Activated CD8-positive, alpha-beta T cell treated with anti-CD3 and anti-CD28 coated beads, Interleukin-2, amount 10 ng/mL, durations not matched to agents 7 days and 5 days (primary cell): ENCODE measurements around the gene ERC1. TPM values are rescaled to one million over a fixed set of nuclear protein-coding genes. Genes with fewer than 3 reads are reported as not detected.

Source experiments
- ATAC-seq: fragments of 150-1000 bp; cut with Tn5 transposase; one replicate; pipeline ENCODE4 v1.10.0; 2021; ENCODE audit warnings: moderate library complexity
- CTCF ChIA-PET: fragments of 350-600 bp; sonication (Branson Sonifier 250); formaldehyde crosslinking; loops from one replicate; lab custom pipeline; 2021; ENCODE audit warnings: antibody characterized with exemption; lab: Charles Lee
- POLR2A ChIA-PET: fragments of 350-600 bp; sonication (Branson Sonifier 250); formaldehyde crosslinking; loops from one replicate; lab custom pipeline; 2021; ENCODE audit warnings: antibody characterized with exemption; lab: Charles Lee
- DNase-seq: peaks from one replicate; pipeline ENCODE4 v3.0.0-alpha.2; 2020
- H3K27ac Mint-ChIP-seq: one replicate; pipeline ENCODE4 v1.8.0; 2021; ENCODE audit warnings: mild to moderate bottlenecking, mixed read lengths
- H3K27me3 Mint-ChIP-seq: one replicate; pipeline ENCODE4 v1.8.0; 2021; ENCODE audit warnings: low read depth, mixed read lengths
- H3K36me3 Mint-ChIP-seq: one replicate; pipeline ENCODE4 v1.8.0; 2021; ENCODE audit warnings: low read depth, mixed read lengths
- H3K4me1 Mint-ChIP-seq: one replicate; pipeline ENCODE4 v1.8.0; 2021; ENCODE audit warnings: low read depth, mixed read lengths
- H3K4me3 Mint-ChIP-seq: one replicate; pipeline ENCODE4 v1.8.0; 2021; ENCODE audit warnings: mild to moderate bottlenecking, mixed read lengths
- H3K9me3 Mint-ChIP-seq: one replicate; pipeline ENCODE4 v1.8.0; 2022; ENCODE audit warnings: mixed read lengths; ENCODE audit not compliant: insufficient read depth
- total RNA-seq, 2 experiments: library from RNA; stranded (reverse); gene quantifications; one replicate each; pipeline ENCODE4 v1.2.3, GENCODE V29; 2021

The ERC1 gene
- total RNA-seq, 2 experiments from 2014 or later = 25.2 to 32.9 TPM

DNA sequence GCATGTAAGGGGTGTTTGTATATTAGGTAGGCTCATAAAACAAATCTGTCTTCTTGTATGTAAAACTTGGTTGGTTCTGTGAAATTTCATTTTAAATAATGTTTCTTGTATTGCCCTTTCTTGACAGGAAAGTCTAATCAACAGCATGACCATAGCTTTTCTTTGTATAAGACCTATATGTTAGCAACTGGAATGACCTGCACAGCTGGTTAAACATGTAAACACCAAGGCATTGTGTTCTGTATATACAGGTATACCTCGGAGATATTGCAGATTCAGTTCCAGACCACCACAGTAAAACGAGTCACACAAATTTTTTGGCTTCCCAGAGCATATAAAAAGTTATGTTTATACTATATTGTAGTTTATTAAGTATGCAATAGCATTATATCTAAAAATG is 183.6 kb downstream of the ERC1 start:
- H3K9me3 Mint-ChIP-seq = no peaks in the 10 kb centered on the region
- no peak for DNase-seq
- no peaks in the 10 kb centered on the region for H3K4me1 Mint-ChIP-seq
- ChIA-PET CTCF (no interaction called here), POLR2A (no interaction called here)
- H3K27ac Mint-ChIP-seq = no peak overlapping the region
- peaks cover 5% of the 10 kb centered on the region for H3K36me3 Mint-ChIP-seq
- H3K27me3 Mint-ChIP-seq = no peaks in the 10 kb centered on the region
- H3K4me3 Mint-ChIP-seq = no peak overlapping the region
- no peak for ATAC-seq

DNA sequence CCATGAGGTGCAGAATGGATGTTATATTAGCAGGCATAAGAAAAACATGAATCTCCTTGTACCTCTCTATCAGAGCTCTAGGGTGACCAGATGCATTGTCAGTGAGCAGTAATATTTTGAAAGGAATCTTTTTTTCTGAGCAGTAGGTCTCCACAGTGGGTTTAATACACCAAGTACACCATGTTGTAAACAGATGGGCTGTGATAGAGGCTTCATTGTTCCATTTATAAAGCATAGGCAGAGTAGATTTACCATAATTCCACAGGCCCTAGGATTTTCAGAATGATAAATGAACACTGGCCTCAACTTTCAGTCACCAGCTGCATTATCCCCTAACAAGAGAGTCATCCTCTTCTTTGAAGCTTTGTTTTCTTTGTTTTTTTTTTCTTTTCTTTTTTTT is 185.2 kb downstream of the ERC1 start:
- H3K9me3 Mint-ChIP-seq = no peaks in the 10 kb centered on the region
- H3K4me1 Mint-ChIP-seq = no peaks in the 10 kb centered on the region
- POLR2A ChIA-PET = interaction anchor here (0.5 kb wide), 1 partner anchor 10 kb away, joined by 3 read pairs; no protein-coding TSS in a partner anchor

DNA sequence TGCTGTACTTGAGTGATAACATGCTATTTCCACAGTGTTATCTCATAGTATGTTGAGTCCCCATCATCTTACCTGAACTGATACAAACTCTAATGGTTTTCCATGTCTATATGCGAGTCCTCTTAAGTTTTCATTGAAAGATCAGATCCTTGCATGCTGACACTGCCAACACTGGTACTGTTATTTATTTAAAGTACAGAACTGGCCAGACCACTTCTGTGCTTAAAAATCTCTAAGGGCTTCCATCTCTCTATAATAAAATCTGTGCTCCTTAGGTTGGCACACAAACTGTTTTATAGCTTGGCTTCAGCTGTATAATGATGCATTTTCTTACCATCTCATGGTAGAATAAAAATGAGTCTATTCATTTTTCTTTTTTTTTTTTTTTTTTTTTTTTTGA is 188.1 kb downstream of the ERC1 start:
- no peak for DNase-seq
- Mint-ChIP-seq H3K4me3 (no peak overlapping the region), H3K27ac (no peak overlapping the region), H3K36me3 (peaks cover 5% of the 10 kb centered on the region), H3K9me3 (no peaks in the 10 kb centered on the region), H3K27me3 (no peaks in the 10 kb centered on the region), H3K4me1 (no peaks in the 10 kb centered on the region)
- no peak for ATAC-seq
- ChIA-PET CTCF (interaction anchor here (3.5 kb wide), 1 partner anchor 61 kb away, joined by 9 read pairs; no protein-coding TSS in a partner anchor), POLR2A (no interaction called here)

More for the DNA sequence above, 185.2 kb downstream of the ERC1 start:
- no peak for DNase-seq
- CTCF ChIA-PET = interaction anchor here (1.3 kb wide), 1 partner anchor 58 kb away, joined by 6 read pairs; no protein-coding TSS in a partner anchor
- ATAC-seq = no peak
- no peak overlapping the region for H3K27ac Mint-ChIP-seq
- peaks cover 5% of the 10 kb centered on the region for H3K36me3 Mint-ChIP-seq
- H3K4me3 Mint-ChIP-seq = no peak overlapping the region
- no peaks in the 10 kb centered on the region for H3K27me3 Mint-ChIP-seq

DNA sequence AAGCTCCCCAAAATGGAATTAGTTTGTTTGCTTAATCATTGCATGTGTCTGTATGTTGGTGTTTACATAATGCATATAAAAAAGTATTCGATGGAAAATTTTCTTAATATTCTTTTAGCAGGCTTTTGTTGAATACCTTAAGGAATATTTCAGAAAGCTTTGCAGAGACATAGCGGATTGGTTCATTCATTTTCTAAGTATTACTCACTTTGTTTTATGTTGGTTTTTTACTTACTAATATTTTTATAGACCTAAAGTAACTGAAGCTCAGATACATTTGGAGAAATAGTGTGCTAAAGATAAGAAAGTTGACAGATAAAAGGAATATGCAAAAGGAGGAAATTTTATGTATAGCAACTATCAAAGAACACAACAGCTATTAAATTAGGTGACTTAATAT is 191.0 kb downstream of the ERC1 start:
- H3K4me3 Mint-ChIP-seq = no peak overlapping the region
- ATAC-seq = no peak
- no peaks in the 10 kb centered on the region for H3K9me3 Mint-ChIP-seq
- no peaks in the 10 kb centered on the region for H3K4me1 Mint-ChIP-seq
- ChIA-PET POLR2A (interaction anchor here (0.7 kb wide), 1 partner anchor 307 kb away, joined by 6 read pairs; no protein-coding TSS in a partner anchor), CTCF (interaction anchor here (0.6 to 1.5 kb wide), 4 partner anchors 32 to 733 kb away, joined by 3 to 5 read pairs (median 4); no protein-coding TSS in a partner anchor)
- DNase-seq = no peak
- no peaks in the 10 kb centered on the region for H3K27me3 Mint-ChIP-seq
- no peaks in the 10 kb centered on the region for H3K36me3 Mint-ChIP-seq
- no peak overlapping the region for H3K27ac Mint-ChIP-seq

DNA sequence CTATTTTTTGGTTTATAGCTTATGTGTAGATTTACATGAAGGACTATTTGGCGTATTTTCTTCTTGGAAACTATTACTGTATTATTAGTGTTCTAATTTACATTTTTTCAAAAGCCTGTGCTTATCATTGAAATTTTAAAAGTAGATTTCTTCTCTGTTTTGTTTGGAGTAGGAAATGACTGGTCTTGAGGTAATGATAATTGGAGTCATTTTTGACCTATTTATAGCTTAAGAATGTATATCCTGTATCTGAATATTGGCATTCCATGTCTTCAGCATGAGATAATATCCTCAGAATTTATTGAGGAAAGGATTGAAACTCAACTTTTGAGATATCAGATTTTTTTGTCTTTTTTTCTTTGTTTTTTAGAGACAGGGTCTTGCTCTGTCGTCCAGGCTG is 193.4 kb downstream of the ERC1 start:
- no peak overlapping the region for H3K27ac Mint-ChIP-seq
- no peak overlapping the region for H3K4me3 Mint-ChIP-seq
- POLR2A ChIA-PET = no interaction called here
- no peaks in the 10 kb centered on the region for H3K4me1 Mint-ChIP-seq
- no peak for ATAC-seq
- DNase-seq = no peak
- H3K36me3 Mint-ChIP-seq = no peaks in the 10 kb centered on the region
- CTCF ChIA-PET = interaction anchor here (1.5 kb wide), 1 partner anchor 66 kb away, joined by 6 read pairs; no protein-coding TSS in a partner anchor
- H3K27me3 Mint-ChIP-seq = no peaks in the 10 kb centered on the region
- no peaks in the 10 kb centered on the region for H3K9me3 Mint-ChIP-seq

DNA sequence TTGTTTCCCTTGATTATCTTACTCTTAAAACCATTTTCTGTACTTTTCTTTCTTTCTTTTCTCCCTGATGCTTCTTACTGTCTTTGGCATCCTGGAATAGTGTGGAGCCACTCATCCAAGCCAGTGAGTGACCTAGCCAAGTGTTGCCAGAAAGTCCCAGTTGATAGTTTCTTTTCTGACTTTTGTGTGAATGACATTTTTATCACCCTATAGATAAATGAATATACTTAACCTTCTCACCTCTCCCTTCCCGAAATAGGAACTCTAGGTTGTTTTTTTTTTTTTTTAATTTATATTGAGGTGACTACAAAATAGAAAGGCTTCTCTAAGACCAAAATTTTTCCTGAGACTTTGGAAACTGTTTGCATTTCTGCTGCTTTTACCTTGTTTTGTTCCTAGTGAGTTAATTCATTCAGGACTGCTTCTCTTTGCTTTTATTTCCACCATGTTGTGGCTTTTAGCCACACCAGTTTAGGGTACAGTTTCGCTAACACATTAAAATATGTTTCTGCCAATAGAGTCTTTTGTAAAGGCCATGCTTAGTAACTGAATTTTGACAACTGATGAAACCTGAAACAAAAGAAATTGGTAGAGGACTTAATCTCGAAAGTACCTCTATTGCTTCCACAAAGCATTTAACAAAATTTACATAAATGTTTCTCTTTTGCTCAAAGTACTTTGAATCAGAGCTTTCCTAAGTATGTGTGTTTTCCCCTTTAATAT is 194.6 kb downstream of the ERC1 start:
- Mint-ChIP-seq H3K4me3 (no peak overlapping the region), H3K36me3 (no peaks in the 10 kb centered on the region), H3K4me1 (no peaks in the 10 kb centered on the region), H3K27ac (no peak overlapping the region), H3K27me3 (no peaks in the 10 kb centered on the region), H3K9me3 (no peaks in the 10 kb centered on the region)
- no peak for ATAC-seq
- no peak for DNase-seq
- ChIA-PET CTCF (no interaction called here), POLR2A (no interaction called here)

DNA sequence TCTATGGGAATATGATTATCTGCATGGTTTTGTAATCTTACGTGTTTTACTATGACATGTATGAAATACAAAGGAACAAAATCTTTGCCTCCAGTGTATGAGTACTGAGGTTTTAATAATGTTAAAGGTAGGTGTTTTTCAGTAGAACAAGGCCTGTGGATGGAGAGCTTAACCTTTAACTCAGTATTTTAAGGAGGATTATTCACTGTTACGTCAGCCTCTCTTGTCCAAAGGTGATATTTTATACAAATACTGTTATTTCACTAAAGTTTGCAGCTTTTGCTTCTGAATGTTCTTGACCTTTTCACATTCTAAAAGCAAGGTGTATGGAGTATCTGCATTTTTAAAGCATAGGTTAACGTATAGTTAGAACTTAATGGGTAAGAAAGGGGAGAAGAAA is 195.3 kb downstream of the ERC1 start:
- Mint-ChIP-seq H3K27ac (no peak overlapping the region), H3K4me3 (no peak overlapping the region), H3K9me3 (no peaks in the 10 kb centered on the region), H3K27me3 (no peaks in the 10 kb centered on the region), H3K4me1 (no peaks in the 10 kb centered on the region), H3K36me3 (no peaks in the 10 kb centered on the region)
- ATAC-seq = no peak
- CTCF ChIA-PET = no interaction called here
- no peak for DNase-seq
- POLR2A ChIA-PET = no interaction called here

DNA sequence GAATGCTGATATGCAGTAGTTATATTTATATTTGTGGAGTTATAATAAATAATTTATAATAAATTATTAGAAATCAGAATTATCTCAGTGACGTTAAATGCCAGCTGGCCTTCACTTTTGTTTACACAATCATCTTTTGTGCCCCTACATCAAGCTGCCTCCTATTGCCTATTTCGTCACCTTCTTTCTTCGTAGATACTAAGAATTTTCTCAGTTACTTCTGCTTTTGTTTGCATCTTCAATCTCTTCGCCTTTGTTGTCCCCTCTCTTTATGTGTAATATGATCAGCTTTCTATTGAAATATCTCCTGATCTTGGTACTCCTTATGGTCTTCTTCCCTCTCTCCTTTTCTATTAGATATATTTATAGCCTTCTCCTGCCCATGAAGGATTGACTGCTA is 197.0 kb downstream of the ERC1 start:
- no peak overlapping the region for H3K4me3 Mint-ChIP-seq
- H3K27ac Mint-ChIP-seq = no peak overlapping the region
- H3K36me3 Mint-ChIP-seq = peaks cover 4% of the 10 kb centered on the region
- H3K27me3 Mint-ChIP-seq = no peaks in the 10 kb centered on the region
- POLR2A ChIA-PET = no interaction called here
- DNase-seq (no peak), ATAC-seq (no peak)
- H3K4me1 Mint-ChIP-seq = no peaks in the 10 kb centered on the region
- CTCF ChIA-PET = interaction anchor here (0.6 to 1.1 kb wide), 2 partner anchors 95 to 395 kb away, joined by 3 read pairs; no protein-coding TSS in a partner anchor
- H3K9me3 Mint-ChIP-seq = no peaks in the 10 kb centered on the region

DNA sequence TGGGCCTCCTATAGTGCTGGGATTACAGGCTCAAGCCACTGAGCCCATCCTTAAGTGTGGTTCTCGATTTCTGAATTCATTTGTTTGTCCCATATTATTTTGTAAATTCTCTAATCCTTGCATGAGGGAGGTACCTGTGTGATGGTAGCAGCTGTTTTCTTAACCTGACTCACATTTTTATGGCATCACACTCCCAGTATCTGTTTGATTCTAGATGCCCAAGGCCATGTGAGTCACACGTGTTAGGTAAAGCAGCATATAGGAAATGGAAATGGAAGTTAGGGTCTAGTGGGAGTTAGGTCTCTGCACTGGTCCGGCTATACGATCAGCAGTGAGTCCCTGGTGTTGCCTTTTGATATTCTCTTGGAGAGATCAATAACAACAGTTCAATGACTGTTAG is 198.1 kb downstream of the ERC1 start:
- H3K9me3 Mint-ChIP-seq = no peaks in the 10 kb centered on the region
- DNase-seq (no peak), ATAC-seq (no peak)
- no peak overlapping the region for H3K27ac Mint-ChIP-seq
- H3K27me3 Mint-ChIP-seq = no peaks in the 10 kb centered on the region
- no peak overlapping the region for H3K4me3 Mint-ChIP-seq
- POLR2A ChIA-PET = interaction anchor here (0.5 kb wide), 1 partner anchor 28 kb away, joined by 3 read pairs; no protein-coding TSS in a partner anchor
- H3K36me3 Mint-ChIP-seq = peaks cover 4% of the 10 kb centered on the region
- CTCF ChIA-PET = interaction anchor here (1.1 to 1.3 kb wide), 2 partner anchors 11 to 394 kb away, joined by 3 to 4 read pairs; no protein-coding TSS in a partner anchor
- no peaks in the 10 kb centered on the region for H3K4me1 Mint-ChIP-seq

DNA sequence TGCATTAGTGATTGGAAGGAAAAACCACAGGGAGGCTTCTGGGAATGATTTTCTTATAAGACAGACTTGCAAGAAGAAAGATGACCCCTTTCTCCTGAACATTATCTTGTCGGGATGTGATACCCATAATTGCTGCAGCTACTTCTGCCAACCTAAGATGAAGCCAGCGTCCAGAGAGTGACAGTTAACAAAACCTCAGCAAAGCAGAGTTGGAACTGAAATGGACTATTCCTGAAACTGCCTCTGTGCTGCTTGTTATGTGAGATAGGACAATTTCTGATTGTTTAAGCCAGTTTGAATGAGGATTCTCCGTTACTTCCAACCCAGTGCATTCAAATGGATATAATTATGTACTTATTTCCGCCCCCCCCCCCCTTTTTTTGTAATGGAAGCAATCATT is 204.5 kb downstream of the ERC1 start:
- CTCF ChIA-PET = no interaction called here
- Mint-ChIP-seq H3K27ac (no peak overlapping the region), H3K4me1 (no peaks in the 10 kb centered on the region), H3K36me3 (peaks cover 25% of the 10 kb centered on the region), H3K4me3 (no peak overlapping the region), H3K27me3 (no peaks in the 10 kb centered on the region), H3K9me3 (peaks cover 10% of the 10 kb centered on the region)
- DNase-seq (no peak), ATAC-seq (no peak)
- POLR2A ChIA-PET = no interaction called here

DNA sequence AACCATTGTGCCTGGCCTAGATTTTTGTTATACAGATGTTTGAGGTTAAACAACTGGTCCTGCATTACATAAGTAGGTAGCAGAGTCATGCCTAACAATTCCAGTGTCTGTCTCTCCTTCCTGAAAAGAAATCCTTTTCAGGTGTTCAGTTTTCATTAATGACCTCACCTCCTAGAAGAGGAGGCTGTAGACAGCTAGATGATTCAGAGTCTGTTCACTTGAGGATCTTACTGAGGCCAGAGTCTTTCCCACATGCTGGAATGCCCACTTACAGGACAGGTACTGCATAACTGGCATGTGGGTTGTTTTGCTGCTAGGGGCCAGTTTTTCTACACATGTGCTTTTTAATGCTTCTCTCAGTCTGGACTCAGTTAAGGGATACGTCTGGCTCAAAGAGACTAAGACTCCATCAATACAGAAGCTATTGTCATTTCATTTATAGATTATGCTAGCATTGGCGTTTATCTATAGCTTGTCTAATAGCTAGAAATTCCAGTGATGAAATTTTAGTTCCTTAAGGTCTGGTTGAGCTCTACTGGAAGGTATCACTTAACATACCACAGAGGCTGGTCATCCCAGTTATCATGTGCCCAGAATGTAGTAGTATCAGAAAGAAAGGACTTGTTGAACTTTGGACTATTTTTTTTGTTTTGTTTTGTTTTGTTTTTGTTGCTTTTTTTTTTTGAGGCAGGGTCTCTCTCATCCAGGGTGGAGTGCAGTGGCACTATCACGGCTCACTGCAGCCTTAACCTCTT is 206.4 kb downstream of the ERC1 start:
- Mint-ChIP-seq H3K27me3 (no peaks in the 10 kb centered on the region), H3K4me1 (peaks cover 5% of the 10 kb centered on the region), H3K4me3 (no peak overlapping the region), H3K27ac (no peak overlapping the region), H3K9me3 (peaks cover 10% of the 10 kb centered on the region), H3K36me3 (peaks cover 21% of the 10 kb centered on the region)
- ChIA-PET POLR2A (interaction anchor here (0.6 kb wide), 1 partner anchor 90 kb away, joined by 3 read pairs; no protein-coding TSS in a partner anchor), CTCF (interaction anchor here (1.0 kb wide), 1 partner anchor 386 kb away, joined by 3 read pairs; no protein-coding TSS in a partner anchor)
- ATAC-seq (no peak), DNase-seq (no peak)
